ENCODE data around the gene AMMECR1. TPM values are rescaled to one million over a fixed set of nuclear protein-coding genes. Genes with fewer than 3 reads are reported as not detected.

Gene AMMECR1
- total RNA-seq, 2 donors from 2014 or later: 3.7 to 4.8 TPM

GRCh38 chrX:110281377-110281776 is 36.5 kb downstream of the AMMECR1 start:
- Histone ChIP-seq H3K4me3 (no peak overlapping the region), H3K27me3 (replicated peaks; ENCODE audit: insufficient read depth) (no peaks in the 10 kb centered on the region), H3K36me3 (no peaks in the 10 kb centered on the region), H3K4me1 (replicated peaks) (no peaks in the 10 kb centered on the region), H3K9me3 (no peaks in the 10 kb centered on the region), H3K27ac (no peak overlapping the region)
- WGBS: 48% methylated on average over 2 of the region's 2 CpGs
- intact Hi-C loops (cut with DNase I): no loop called here
- DNase-seq (ENCODE audit: low spot score): no peak
- no peak for TF ChIP-seq CTCF (IDR thresholded peaks at IDR 0.05)
- TF ChIP-seq POLR2A (IDR thresholded peaks at IDR 0.05): no peak
- no peak for TF ChIP-seq POLR2AphosphoS5 (IDR thresholded peaks at IDR 0.05)

- no peak for TF ChIP-seq POLR2A (IDR thresholded peaks at IDR 0.05)
- TF ChIP-seq POLR2AphosphoS5 (IDR thresholded peaks at IDR 0.05): no peak
- no peak for TF ChIP-seq CTCF (IDR thresholded peaks at IDR 0.05)
- H3K27me3 ChIP-seq (replicated peaks; ENCODE audit: insufficient read depth): no peaks in the 10 kb centered on the region
- H3K9me3 ChIP-seq: no peaks in the 10 kb centered on the region
- intact Hi-C loops (cut with DNase I): no loop called here
- no peaks in the 10 kb centered on the region for H3K4me1 ChIP-seq (replicated peaks)
- H3K27ac ChIP-seq: no peak overlapping the region
- no peaks in the 10 kb centered on the region for H3K36me3 ChIP-seq
- H3K4me3 ChIP-seq: no peak overlapping the region
- DNase-seq (ENCODE audit: low spot score): no peak
Measured at GRCh38 chrX:110280954-110281353, 36.9 kb downstream of the AMMECR1 start.

DNA sequence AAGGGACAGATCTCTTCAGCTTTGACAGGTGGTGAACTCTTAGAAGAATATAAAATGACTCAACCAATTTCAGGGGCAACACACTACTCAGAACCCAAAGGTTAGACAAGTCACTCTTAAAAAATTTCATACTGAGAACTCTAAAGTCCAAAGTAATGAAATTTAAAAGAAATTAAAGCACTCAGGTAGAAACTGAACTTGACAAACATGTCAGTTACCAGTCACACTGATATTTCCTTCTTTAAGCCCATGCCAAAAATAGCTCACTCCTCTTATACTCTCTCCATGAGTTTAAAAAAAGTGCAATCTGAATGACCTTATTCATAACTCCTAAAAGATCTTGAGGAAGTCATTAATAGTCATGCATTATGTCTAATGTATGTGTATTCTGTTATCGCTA is 40.3 kb downstream of the AMMECR1 start:
- WGBS: 80% methylated on average over 1 of the region's 1 CpG
- no peak overlapping the region for H3K27ac ChIP-seq
- H3K4me1 ChIP-seq (replicated peaks): no peaks in the 10 kb centered on the region
- intact Hi-C loops (cut with DNase I): no loop called here
- no peaks in the 10 kb centered on the region for H3K9me3 ChIP-seq
- H3K36me3 ChIP-seq: no peaks in the 10 kb centered on the region
- no peak for TF ChIP-seq CTCF (IDR thresholded peaks at IDR 0.05)
- TF ChIP-seq POLR2A (IDR thresholded peaks at IDR 0.05): no peak
- no peak for TF ChIP-seq POLR2AphosphoS5 (IDR thresholded peaks at IDR 0.05)
- no peaks in the 10 kb centered on the region for H3K27me3 ChIP-seq (replicated peaks; ENCODE audit: insufficient read depth)
- H3K4me3 ChIP-seq: no peak overlapping the region
- DNase-seq (ENCODE audit: low spot score): no peak

DNA sequence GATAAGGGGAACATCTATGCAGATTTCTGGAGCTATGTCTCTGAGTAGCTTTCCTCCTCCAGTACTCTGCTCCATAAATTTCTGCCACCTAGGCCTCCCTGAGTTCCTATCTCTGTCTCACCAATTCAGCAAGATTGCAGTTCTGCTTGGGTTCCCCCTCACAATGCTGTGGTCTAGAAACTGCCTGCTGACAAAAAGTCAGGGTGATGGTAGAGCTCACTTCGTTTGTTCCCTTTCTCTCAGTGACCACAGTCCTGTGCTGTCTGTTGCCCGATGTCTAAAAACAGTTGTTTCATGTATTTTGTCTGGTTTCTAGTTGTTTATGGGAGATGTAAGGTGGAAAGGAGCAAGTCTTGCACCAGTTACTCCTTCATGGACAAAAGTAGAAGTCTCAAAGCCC is 41.1 kb downstream of the AMMECR1 start:
- DNase-seq (ENCODE audit: low spot score): no peak
- H3K9me3 ChIP-seq: no peaks in the 10 kb centered on the region
- no peaks in the 10 kb centered on the region for H3K27me3 ChIP-seq (replicated peaks; ENCODE audit: insufficient read depth)
- no peaks in the 10 kb centered on the region for H3K36me3 ChIP-seq
- H3K4me3 ChIP-seq: no peak overlapping the region
- 88% methylated on average over 2 of the region's 2 CpGs for WGBS
- H3K27ac ChIP-seq: no peak overlapping the region
- H3K4me1 ChIP-seq (replicated peaks): no peaks in the 10 kb centered on the region
- TF ChIP-seq POLR2A (IDR thresholded peaks at IDR 0.05): no peak
- TF ChIP-seq POLR2AphosphoS5 (IDR thresholded peaks at IDR 0.05): no peak
- TF ChIP-seq CTCF (IDR thresholded peaks at IDR 0.05): no peak
- intact Hi-C loops (cut with DNase I): no loop called here

DNA sequence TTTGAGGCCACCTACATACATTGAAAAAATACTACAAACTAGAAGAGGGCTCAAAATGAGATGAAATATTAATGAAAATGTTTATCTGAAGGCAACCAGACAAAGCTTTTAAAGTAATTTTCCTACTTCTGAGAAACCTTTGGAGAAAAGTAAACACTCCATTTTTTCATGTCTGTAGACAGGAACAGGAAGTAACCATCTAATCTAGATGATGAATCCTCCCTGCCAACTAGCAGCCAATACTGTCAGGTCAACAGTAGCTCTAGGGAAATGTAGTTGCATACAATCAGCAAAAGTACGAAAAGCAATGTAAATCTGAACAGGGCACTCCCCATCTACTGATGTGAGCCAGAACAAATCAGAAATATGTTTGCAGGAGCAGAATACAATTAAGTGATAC is 49.0 kb downstream of the AMMECR1 start:
- H3K9me3 ChIP-seq: no peaks in the 10 kb centered on the region
- no peak overlapping the region for H3K27ac ChIP-seq
- intact Hi-C loops (cut with DNase I): no loop called here
- no peak for DNase-seq (ENCODE audit: low spot score)
- TF ChIP-seq POLR2AphosphoS5 (IDR thresholded peaks at IDR 0.05) (no peak), POLR2A (IDR thresholded peaks at IDR 0.05) (no peak), CTCF (IDR thresholded peaks at IDR 0.05) (no peak)
- H3K36me3 ChIP-seq: no peaks in the 10 kb centered on the region
- WGBS: 38% methylated on average over 1 of the region's 1 CpG
- H3K4me3 ChIP-seq: no peak overlapping the region
- H3K27me3 ChIP-seq (replicated peaks; ENCODE audit: insufficient read depth): no peaks in the 10 kb centered on the region
- H3K4me1 ChIP-seq (replicated peaks): no peaks in the 10 kb centered on the region

Measured in prostate gland (tissue), 2 donors.